H1 (cell line): ENCODE data around the gene BBLN. TPM values are rescaled to one million over a fixed set of nuclear protein-coding genes. Genes with fewer than 3 reads are reported as not detected.

ENCODE experiments used
- CTCF ChIA-PET: fragments of 300-600 bp; sonication (Branson Sonifier 250); formaldehyde crosslinking; loops from one replicate; lab custom pipeline; 2021; ENCODE audit not compliant: partially characterized antibody; lab: Charles Lee
- POLR2A ChIA-PET: fragments of 300-600 bp; sonication (Branson Sonifier 250); formaldehyde crosslinking; loops from one replicate; lab custom pipeline; 2021; ENCODE audit warnings: inconsistent platforms; ENCODE audit not compliant: partially characterized antibody; lab: Charles Lee
- DNase-seq, 2 experiments: peaks; one replicate each; pipeline versions ENCODE4 v3.0.0 to v3.0.0-alpha.2; 2010 to 2022; ENCODE audit warnings: low spot score in 2 of 2, low read depth in 1 of 2, mixed read lengths in 1 of 2
- FAIRE-seq: peaks from 2 replicates; lab custom pipeline; 2011; peaks lifted over from hg19 to GRCh38; lab: Jason Lieb, UNC
- H2AFZ ChIP-seq: 2 replicates; pipeline ENCODE4 v1.8.1; 2012; ENCODE audit warnings: low read length, inconsistent platforms
- H2AK5ac ChIP-seq: 2 replicates; pipeline ENCODE4 v1.6.1; 2013; ENCODE audit warnings: low read depth, low read length
- H2BK120ac ChIP-seq: replicated peaks from 2 replicates; pipeline ENCODE3; 2013; ENCODE audit warnings: low read depth, low read length, inconsistent platforms
- H2BK12ac ChIP-seq: 2 replicates; pipeline ENCODE4 v1.6.1; 2013; ENCODE audit warnings: low read depth, low read length
- H2BK15ac ChIP-seq: 2 replicates; pipeline ENCODE4 v1.6.1; 2013; ENCODE audit warnings: low read length
- H2BK20ac ChIP-seq: 2 replicates; pipeline ENCODE4 v1.6.1; 2013; ENCODE audit warnings: low read length
- H2BK5ac ChIP-seq: 2 replicates; pipeline ENCODE4 v1.6.1; 2013; ENCODE audit warnings: low read depth, low read length
- H3K14ac ChIP-seq: 2 replicates; pipeline ENCODE4 v1.6.1; 2013; ENCODE audit warnings: inconsistent platforms; ENCODE audit not compliant: insufficient read length
- H3K18ac ChIP-seq: 2 replicates; pipeline ENCODE4 v1.6.1; 2013; ENCODE audit warnings: low read length; ENCODE audit errors: extremely low read depth
- H3K23ac ChIP-seq: 2 replicates; pipeline ENCODE4 v1.6.1; 2013; ENCODE audit warnings: inconsistent platforms; ENCODE audit not compliant: insufficient read length
- H3K23me2 ChIP-seq: 2 replicates; pipeline ENCODE4 v1.6.1; 2013; ENCODE audit warnings: low read depth, low read length
- H3K27ac ChIP-seq: 2 replicates; pipeline ENCODE4 v1.6.1; 2011; ENCODE audit warnings: low read depth, low read length, inconsistent platforms
- H3K27me3 ChIP-seq, 4 experiments: replicated peaks in 1 of 4; 1 replicate in 1 of 4; 2 replicates in 3 of 4; pipeline versions ENCODE4 v1.6.1 to v1.8.1; 2011 to 2013; ENCODE audit warnings: low read length in 3 of 4, mild to moderate bottlenecking in 3 of 4, inconsistent platforms in 2 of 4, mixed read lengths in 2 of 4, moderate library complexity in 1 of 4; ENCODE audit not compliant: control insufficient read depth in 3 of 4, insufficient read depth in 3 of 4; ENCODE audit errors: extremely low read depth in 1 of 4
- H3K36me3 ChIP-seq, 4 experiments: 2 replicates each; pipeline versions ENCODE4 v1.6.1 to v1.8.1; 2011 to 2013; ENCODE audit warnings: mild to moderate bottlenecking in 4 of 4, low read length in 3 of 4, moderate library complexity in 2 of 4, control low read depth in 1 of 4, inconsistent platforms in 1 of 4; ENCODE audit not compliant: insufficient read depth in 4 of 4, control insufficient read depth in 2 of 4
- H3K4ac ChIP-seq: replicated peaks from 2 replicates; pipeline ENCODE3; 2013; ENCODE audit warnings: low read length, low read depth, mixed read lengths, inconsistent platforms; ENCODE audit not compliant: insufficient read length
- H3K4me1 ChIP-seq, 4 experiments: replicated peaks in 1 of 4; 1 replicate in 1 of 4; 2 replicates in 3 of 4; pipeline versions ENCODE4 v1.6.1 to v1.8.1; 2011 to 2013; ENCODE audit warnings: low read length in 3 of 4, inconsistent platforms in 2 of 4, mixed read lengths in 1 of 4; ENCODE audit not compliant: insufficient read depth in 4 of 4, control insufficient read depth in 3 of 4
- H3K4me2 ChIP-seq, 2 experiments: 2 replicates each; pipeline versions ENCODE4 v1.6.1 to v1.8.1; 2011 to 2013; ENCODE audit warnings: low read depth in 2 of 2, low read length in 2 of 2, control low read depth in 1 of 2, inconsistent platforms in 1 of 2, mild to moderate bottlenecking in 1 of 2; ENCODE audit not compliant: insufficient read depth in 1 of 2
- H3K4me3 ChIP-seq, 4 experiments: fragments of 200-600, 300-600 bp in 1 of 4; sonication (generic), shearing (Covaris generic), sonication (Bioruptor Twin) in 1 of 4; 2 replicates each; pipeline versions ENCODE4 v1.5.1 to v1.8.1; 2011 to 2016; ENCODE audit warnings: low read length in 4 of 4, low read depth in 3 of 4, control low read depth in 2 of 4, inconsistent platforms in 2 of 4, mild to moderate bottlenecking in 2 of 4, mixed read lengths in 1 of 4, moderate library complexity in 1 of 4; ENCODE audit not compliant: insufficient read depth in 2 of 4; ENCODE audit errors: extremely low read depth in 1 of 4
- H3K56ac ChIP-seq: replicated peaks from 2 replicates; pipeline ENCODE3; 2013; ENCODE audit warnings: low read depth, mild to moderate bottlenecking, mixed read lengths, low read length, inconsistent platforms; ENCODE audit not compliant: insufficient read length
- H3K79me1 ChIP-seq: 2 replicates; pipeline ENCODE4 v1.6.1; 2013; ENCODE audit warnings: low read depth, low read length, control low read depth
- H3K79me2 ChIP-seq, 2 experiments: 2 replicates each; pipeline versions ENCODE4 v1.6.1 to v1.8.1; 2012 to 2013; ENCODE audit warnings: low read length in 2 of 2, mild to moderate bottlenecking in 2 of 2, inconsistent platforms in 1 of 2; ENCODE audit not compliant: insufficient read depth in 2 of 2, control insufficient read depth in 1 of 2
- H3K9ac ChIP-seq, 4 experiments: replicated peaks in 1 of 4; 1 replicate in 1 of 4; 2 replicates in 3 of 4; pipeline versions ENCODE4 v1.6.1 to v1.8.1; 2011 to 2013; ENCODE audit warnings: low read depth in 3 of 4, low read length in 3 of 4, control low read depth in 2 of 4, mild to moderate bottlenecking in 2 of 4, moderate library complexity in 2 of 4, inconsistent platforms in 1 of 4; ENCODE audit errors: extremely low read depth in 1 of 4
- H3K9me3 ChIP-seq, 2 experiments: 2 replicates each; pipeline versions ENCODE4 v1.6.1 to v1.8.1; 2012 to 2013; ENCODE audit warnings: mild to moderate bottlenecking in 2 of 2, moderate library complexity in 2 of 2, control low read depth in 1 of 2, inconsistent platforms in 1 of 2, low read depth in 1 of 2, low read length in 1 of 2, mixed read lengths in 1 of 2; ENCODE audit not compliant: insufficient read depth in 2 of 2
- H4K20me1 ChIP-seq, 2 experiments: replicated peaks in 1 of 2; 2 replicates each; pipeline versions ENCODE3 to v1.8.1; 2011 to 2013; ENCODE audit warnings: inconsistent platforms in 2 of 2, low read length in 2 of 2, mild to moderate bottlenecking in 1 of 2; ENCODE audit not compliant: insufficient read depth in 2 of 2, control insufficient read depth in 1 of 2
- H4K5ac ChIP-seq: 2 replicates; pipeline ENCODE4 v1.6.1; 2013; ENCODE audit warnings: low read length, low read depth, mixed read lengths, inconsistent platforms; ENCODE audit not compliant: insufficient read length
- H4K8ac ChIP-seq: 2 replicates; pipeline ENCODE4 v1.8.0; 2013; ENCODE audit warnings: mild to moderate bottlenecking, moderate library complexity, low read length, inconsistent platforms; ENCODE audit not compliant: insufficient read depth; ENCODE audit errors: extremely low read depth
- H4K91ac ChIP-seq: replicated peaks from 2 replicates; pipeline ENCODE3; 2013; ENCODE audit warnings: low read length, mixed read lengths, inconsistent platforms; ENCODE audit not compliant: insufficient read length
- EP300 ChIP-seq, 2 experiments: IDR thresholded peaks; 1 replicate in 1 of 2; 2 replicates in 1 of 2; pipeline ENCODE4 v1.6.1; 2011 to 2012; ENCODE audit warnings: low read depth in 2 of 2, low read length in 2 of 2, mild to moderate bottlenecking in 2 of 2, borderline replicate concordance in 1 of 2, inconsistent platforms in 1 of 2, moderate library complexity in 1 of 2
- WGBS, 2 experiments: shearing (Covaris generic) in 1 of 2; methylation state at CpG; one replicate each; pipeline versions ENCODE4 v1.1.6 to v1.1.7; 2013 to 2015; ENCODE audit warnings: low lambda C conversion rate in 2 of 2, mixed read lengths in 2 of 2, inconsistent platforms in 1 of 2, low coverage in 1 of 2, missing lambda C conversion rate in 1 of 2; ENCODE audit not compliant: insufficient replicate concordance in 2 of 2, insufficient coverage in 1 of 2, insufficient read length in 1 of 2; ENCODE audit errors: extremely low coverage in 1 of 2, missing lambda C conversion rate in 1 of 2; 5-methylcytosine and 5-hydroxymethylcytosine counted together
- polyA plus RNA-seq, 7 experiments: library from polyadenylated mRNA; depleted of rRNA in 3 of 7; stranded (reverse) in 5 of 7; unstranded in 2 of 7; fragments of >200 nt in 5 of 7; fragments of 200-250 nt in 2 of 7; gene quantifications; 1 replicate in 5 of 7; 2 replicates in 1 of 7; 4 replicates in 1 of 7; pipeline versions ENCODE4 v1.2.1 to v1.2.3, GENCODE V29; 2011 to 2013; ENCODE audit warnings: missing spikeins in 2 of 7, mixed read lengths in 2 of 7
- total RNA-seq: library from RNA; stranded (reverse); fragmentation: NEBNext Ultra II Directional; extraction: Animal tissue kit (Norgen Biotek cat#: 25700); gene quantifications from 2 replicates; pipeline ENCODE4 v1.2.1, GENCODE V29; 2021

Gene BBLN
- total and polyA plus RNA-seq, 2 of the 8 experiments (the other 6 are each of a cell fraction or from before 2014, with no cell fraction given): 63.1 to 164 TPM

GRCh38 chr9:128178806-128179431 lies 18.9 kb downstream of the BBLN start:
- no peak overlapping the region for H3K27ac ChIP-seq
- peaks cover 0 to 1% (median 0%) of the 10 kb centered on the region in 4 experiments; a peak in 1 of 7 replicates for H3K4me1 ChIP-seq
- H3K18ac ChIP-seq: no peak overlapping the region
- no peaks in the 10 kb centered on the region for H3K27me3 ChIP-seq
- no peak overlapping the region for H2AK5ac ChIP-seq
- no peak overlapping the region for H2BK15ac ChIP-seq
- H3K23me2 ChIP-seq: no peaks in the 10 kb centered on the region
- no peak overlapping the region for H2BK5ac ChIP-seq
- H4K91ac ChIP-seq: no peak overlapping the region
- DNase-seq (no peak), FAIRE-seq (no peak)
- H4K5ac ChIP-seq: no peak overlapping the region
- H3K79me1 ChIP-seq: no peaks in the 10 kb centered on the region
- no peak overlapping the region for H3K9ac ChIP-seq
- no peak overlapping the region for H3K23ac ChIP-seq
- H2BK12ac ChIP-seq: no peak overlapping the region
- no peak overlapping the region for H3K4ac ChIP-seq
- H3K4me2 ChIP-seq: no peak overlapping the region
- H3K79me2 ChIP-seq: no peaks in the 10 kb centered on the region
- no peak overlapping the region for H3K56ac ChIP-seq
- ChIA-PET CTCF (interaction anchor here (0.9 to 1.5 kb wide), 5 partner anchors 9 to 254 kb away, joined by 3 to 9 read pairs (median 4); no protein-coding TSS in a partner anchor), POLR2A (interaction anchor here (3.2 kb wide), 1 partner anchor 11 kb away, joined by 11 read pairs; the partner anchor contains the start of gene CIZ1)
- no peak for TF ChIP-seq EP300 (IDR thresholded peaks at IDR 0.05; ENCODE audit: borderline replicate concordance in 1 of 2, low read depth in 2 of 2, low read length in 2 of 2)
- no peak overlapping the region for H2BK20ac ChIP-seq
- no peak overlapping the region for H2AFZ ChIP-seq
- H3K9me3 ChIP-seq: peaks cover 0 to 4% of the 10 kb centered on the region in 2 experiments; a peak in 1 of 4 replicates
- peaks cover 3 to 9% of the 10 kb centered on the region in 2 experiments for H4K20me1 ChIP-seq
- H2BK120ac ChIP-seq: no peak overlapping the region
- no peak overlapping the region for H3K14ac ChIP-seq
- 98% methylated on average over 10 of the region's 11 CpGs; no CpG with 5 or more reads in 1 of the 2 experiments for WGBS, 2 experiments
- no peak overlapping the region for H4K8ac ChIP-seq
- peaks cover 17 to 41% (median 29%) of the 10 kb centered on the region in 4 experiments for H3K36me3 ChIP-seq
- H3K4me3 ChIP-seq: no peak overlapping the region
